ENCODE measurements around the gene FEM1B.

FEM1B gene

GRCh38 chr15:68311859-68312557 lies 34.5 kb downstream of the FEM1B start:
- TF ChIP-seq CTCF (conservative IDR thresholded peaks at IDR 0.05; ENCODE audit: low read depth, low read length), result no peak
- no peak overlapping the region for H3K4me3 ChIP-seq (ENCODE audit: low read depth, low read length)
- DNase-seq (ENCODE audit: low read depth), result peak; percentile 8

GRCh38 chr15:68312701-68313204 lies 35.2 kb downstream of the FEM1B start:
- peak; percentile 18 for DNase-seq (ENCODE audit: low read depth)
- no peak overlapping the region for H3K4me3 ChIP-seq (ENCODE audit: low read depth, low read length)
- TF ChIP-seq CTCF (conservative IDR thresholded peaks at IDR 0.05; ENCODE audit: low read depth, low read length), result no peak

GRCh38 chr15:68313501-68314410 lies 36.2 kb downstream of the FEM1B start:
- DNase-seq (ENCODE audit: low read depth), result no peak
- no peak for TF ChIP-seq CTCF (conservative IDR thresholded peaks at IDR 0.05; ENCODE audit: low read depth, low read length)

GRCh38 chr15:68314563-68314962 lies 37.0 kb downstream of the FEM1B start:
- no peak overlapping the region for H3K4me3 ChIP-seq (ENCODE audit: low read depth, low read length)
- peak; percentile 86 for DNase-seq (ENCODE audit: low read depth)
- TF ChIP-seq CTCF (conservative IDR thresholded peaks at IDR 0.05; ENCODE audit: low read depth, low read length), result no peak

More at GRCh38 chr15:68313501-68314410, 36.2 kb downstream of the FEM1B start:
- H3K4me3 ChIP-seq (ENCODE audit: low read depth, low read length), result no peak overlapping the region

GRCh38 chr15:68315035-68315434 lies 37.5 kb downstream of the FEM1B start:
- TF ChIP-seq CTCF (conservative IDR thresholded peaks at IDR 0.05; ENCODE audit: low read depth, low read length), result no peak
- no peak for DNase-seq (ENCODE audit: low read depth)
- no peak overlapping the region for H3K4me3 ChIP-seq (ENCODE audit: low read depth, low read length)

GRCh38 chr15:68315495-68316031 lies 38.0 kb downstream of the FEM1B start:
- peak; percentile 68 for DNase-seq (ENCODE audit: low read depth)
- no peak overlapping the region for H3K4me3 ChIP-seq (ENCODE audit: low read depth, low read length)
- TF ChIP-seq CTCF (conservative IDR thresholded peaks at IDR 0.05; ENCODE audit: low read depth, low read length), result no peak

Measured in choroid plexus epithelial cell (primary cell).